Esophagus muscularis mucosa (tissue), 4 donors: ENCODE measurements around the gene SLC38A8. TPM values are rescaled to one million over a fixed set of nuclear protein-coding genes. Genes with fewer than 3 reads are reported as not detected.

Experiments
- DNase-seq: peaks from one replicate; pipeline ENCODE4 v3.0.0-alpha.2; 2017; ENCODE audit errors: extremely low spot score
- H3K27ac ChIP-seq, 4 donors: fragments of 200-600 bp; sonication (generic); replicated peaks in 1 of 4; 1 replicate in 3 of 4; 2 replicates in 1 of 4; pipeline ENCODE4 v1.5.1; 2016 to 2019; ENCODE audit warnings: mild to moderate bottlenecking in 1 of 4
- H3K27me3 ChIP-seq, 4 donors: fragments of 200-600 bp; sonication (generic); one replicate each; pipeline versions ENCODE4 v1.5.1 to v1.6.0; 2016 to 2019
- H3K36me3 ChIP-seq, 4 donors: fragments of 200-600 bp; sonication (generic); one replicate each; pipeline ENCODE4 v1.5.1; 2016 to 2019
- H3K4me1 ChIP-seq, 4 donors: fragments of 200-600 bp; sonication (generic); one replicate each; pipeline ENCODE4 v1.5.1; 2016 to 2019
- H3K4me3 ChIP-seq, 4 donors: fragments of 200-600 bp; sonication (generic); 1 replicate in 2 of 4; 2 replicates in 2 of 4; pipeline ENCODE4 v1.5.1; 2016 to 2019; ENCODE audit warnings: mild to moderate bottlenecking in 4 of 4, moderate library complexity in 1 of 4
- H3K9me3 ChIP-seq, 4 donors: fragments of 200-600 bp; sonication (generic); 1 replicate in 3 of 4; 2 replicates in 1 of 4; pipeline ENCODE4 v1.5.1; 2016 to 2019
- EP300 ChIP-seq: sonication (generic); formaldehyde crosslinking; IDR thresholded peaks from one replicate; pipeline ENCODE4 v1.6.1; 2017; ENCODE audit warnings: antibody characterized with exemption
- POLR2A ChIP-seq: fragments of 450-650 bp; IDR thresholded peaks from one replicate; pipeline ENCODE4 v1.6.1; 2017; ENCODE audit warnings: antibody characterized with exemption, moderate library complexity, mild to moderate bottlenecking, low read depth
- POLR2AphosphoS5 ChIP-seq, 2 donors: sonication (generic); formaldehyde crosslinking; IDR thresholded peaks; one replicate each; pipeline ENCODE4 v1.6.1; 2017; ENCODE audit warnings: antibody characterized with exemption in 2 of 2
- WGBS: methylation state at CpG from one replicate; pipeline ENCODE4 v1.1.5; 2018; 5-methylcytosine and 5-hydroxymethylcytosine counted together
- intact Hi-C: fragments of 100-400 bp; cut with DNase I; formaldehyde crosslinking; loops from one replicate; pipeline ENCODE4 v1.15.1; 2023
- total RNA-seq, 4 donors: library from RNA; depleted of rRNA; stranded (reverse); fragments of >200 nt; gene quantifications; one replicate each; pipeline versions ENCODE4 v1.1.0 to v1.2.1, GENCODE V29; 2016
- TF ChIP-seq, protein P1 (sequence below), 3 experiments: fragments of 200-600 bp in 2 of 3; fragments of 450-650 bp in 1 of 3; sonication (generic) in 2 of 3; IDR thresholded peaks; one replicate each; pipeline ENCODE4 v1.5.1; 2017 to 2019; ENCODE audit warnings: antibody characterized with exemption in 3 of 3, mild to moderate bottlenecking in 2 of 3, moderate library complexity in 1 of 3

Gene SLC38A8
- total RNA-seq, 4 donors from 2014 or later: not detected

DNA sequence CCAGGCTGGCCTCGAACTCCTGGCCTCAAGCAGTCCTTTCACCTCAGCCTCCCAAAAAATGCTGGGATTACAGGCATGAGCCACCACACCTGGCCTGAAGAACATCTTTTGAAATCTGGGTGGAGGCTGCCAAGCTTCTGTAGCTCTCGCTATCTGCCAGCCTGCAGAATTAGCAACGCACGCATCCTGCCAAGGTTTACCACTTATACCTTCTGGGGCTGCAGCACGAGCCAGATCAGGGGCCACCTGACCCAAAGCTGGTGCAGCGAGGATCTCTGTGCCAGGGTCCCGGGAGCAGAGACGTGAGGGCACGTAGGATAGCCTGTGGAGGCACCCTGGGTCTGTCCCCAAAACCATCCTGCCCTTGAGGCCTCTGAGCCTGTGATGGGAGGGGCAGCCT is 22.2 kb downstream of the SLC38A8 start:
- peaks cover 0 to 20% (median 11%) of the 10 kb centered on the region in 4 donors for H3K9me3 ChIP-seq
- H3K4me1 ChIP-seq: no peaks in the 10 kb centered on the region
- no peak overlapping the region for H3K27ac ChIP-seq
- intact Hi-C loops: no loop called here
- TF ChIP-seq EP300 (no peak), POLR2AphosphoS5 (IDR thresholded peaks at IDR 0.05) (no peak), POLR2A (no peak)
- TF ChIP-seq, protein P1, sequence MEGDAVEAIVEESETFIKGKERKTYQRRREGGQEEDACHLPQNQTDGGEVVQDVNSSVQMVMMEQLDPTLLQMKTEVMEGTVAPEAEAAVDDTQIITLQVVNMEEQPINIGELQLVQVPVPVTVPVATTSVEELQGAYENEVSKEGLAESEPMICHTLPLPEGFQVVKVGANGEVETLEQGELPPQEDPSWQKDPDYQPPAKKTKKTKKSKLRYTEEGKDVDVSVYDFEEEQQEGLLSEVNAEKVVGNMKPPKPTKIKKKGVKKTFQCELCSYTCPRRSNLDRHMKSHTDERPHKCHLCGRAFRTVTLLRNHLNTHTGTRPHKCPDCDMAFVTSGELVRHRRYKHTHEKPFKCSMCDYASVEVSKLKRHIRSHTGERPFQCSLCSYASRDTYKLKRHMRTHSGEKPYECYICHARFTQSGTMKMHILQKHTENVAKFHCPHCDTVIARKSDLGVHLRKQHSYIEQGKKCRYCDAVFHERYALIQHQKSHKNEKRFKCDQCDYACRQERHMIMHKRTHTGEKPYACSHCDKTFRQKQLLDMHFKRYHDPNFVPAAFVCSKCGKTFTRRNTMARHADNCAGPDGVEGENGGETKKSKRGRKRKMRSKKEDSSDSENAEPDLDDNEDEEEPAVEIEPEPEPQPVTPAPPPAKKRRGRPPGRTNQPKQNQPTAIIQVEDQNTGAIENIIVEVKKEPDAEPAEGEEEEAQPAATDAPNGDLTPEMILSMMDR (IDR thresholded peaks at IDR 0.05): no peak
- WGBS: 91% methylated on average over 9 of the region's 9 CpGs
- no peak for DNase-seq
- H3K27me3 ChIP-seq: peaks cover 0 to 4% (median 0%) of the 10 kb centered on the region in 4 donors
- H3K36me3 ChIP-seq: no peaks in the 10 kb centered on the region
- no peak overlapping the region for H3K4me3 ChIP-seq

DNA sequence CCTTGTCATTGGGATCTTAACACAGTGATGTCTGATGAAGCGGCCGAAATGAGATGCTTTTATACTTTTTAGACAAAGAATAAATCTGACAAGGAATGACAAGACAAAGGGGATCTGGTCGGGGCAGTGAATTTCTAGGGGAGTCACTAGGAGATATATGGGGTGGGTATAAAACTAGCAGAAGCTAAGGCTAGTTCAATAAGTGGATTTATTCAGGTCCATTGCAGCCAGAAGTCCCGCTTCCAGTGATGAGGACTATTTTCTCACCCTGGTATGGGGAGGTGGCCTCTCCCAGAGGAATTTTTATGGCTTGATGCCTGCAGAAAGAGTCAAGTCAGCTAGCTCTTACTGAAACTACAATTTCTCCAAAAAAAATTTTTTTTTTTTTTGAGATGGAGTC is 23.9 kb downstream of the SLC38A8 start:
- Histone ChIP-seq H3K9me3 (peaks cover 0 to 20% (median 11%) of the 10 kb centered on the region in 4 donors), H3K4me1 (peaks cover 0 to 7% (median 0%) of the 10 kb centered on the region in 4 donors), H3K36me3 (no peaks in the 10 kb centered on the region), H3K27ac (no peak overlapping the region), H3K4me3 (no peak overlapping the region), H3K27me3 (peaks cover 0 to 12% (median 0%) of the 10 kb centered on the region in 4 donors)
- TF ChIP-seq EP300 (no peak), POLR2A (no peak), POLR2AphosphoS5 (IDR thresholded peaks at IDR 0.05) (no peak)
- TF ChIP-seq, protein P1 (IDR thresholded peaks at IDR 0.05): no peak
- intact Hi-C loops: no loop called here
- 83% methylated on average over 4 of the region's 4 CpGs for WGBS
- DNase-seq: no peak

DNA sequence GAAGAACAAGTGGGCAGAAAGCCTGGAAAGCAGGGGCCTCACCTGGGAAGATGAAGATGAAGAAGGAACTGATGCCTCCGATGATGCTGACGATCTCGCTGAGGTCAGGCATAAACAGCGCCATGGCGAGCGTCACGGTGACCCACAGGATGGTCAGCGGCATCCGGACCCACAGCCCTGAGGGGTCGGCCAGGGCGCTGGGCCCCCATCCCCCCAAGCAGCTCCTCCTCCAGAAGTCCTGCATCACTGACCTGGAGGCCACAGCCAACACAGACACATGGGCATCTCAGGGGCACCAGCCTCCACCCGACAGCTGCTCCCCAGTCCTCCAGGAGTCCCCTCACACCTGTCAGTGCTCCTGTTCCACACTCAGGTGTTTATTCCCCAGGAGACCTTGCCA is 26.1 kb downstream of the SLC38A8 start:
- Histone ChIP-seq H3K27ac (no peak overlapping the region), H3K4me3 (no peak overlapping the region), H3K4me1 (peaks cover 0 to 7% (median 0%) of the 10 kb centered on the region in 4 donors), H3K9me3 (peaks cover 0 to 12% (median 5%) of the 10 kb centered on the region in 4 donors), H3K27me3 (peaks cover 0 to 12% (median 0%) of the 10 kb centered on the region in 4 donors), H3K36me3 (no peaks in the 10 kb centered on the region)
- DNase-seq: no peak
- no peak for TF ChIP-seq EP300
- TF ChIP-seq POLR2AphosphoS5 (IDR thresholded peaks at IDR 0.05): no peak
- TF ChIP-seq, protein P1 (IDR thresholded peaks at IDR 0.05): no peak
- no peak for TF ChIP-seq POLR2A
- intact Hi-C loops: no loop called here
- WGBS: 92% methylated on average over 10 of the region's 12 CpGs

DNA sequence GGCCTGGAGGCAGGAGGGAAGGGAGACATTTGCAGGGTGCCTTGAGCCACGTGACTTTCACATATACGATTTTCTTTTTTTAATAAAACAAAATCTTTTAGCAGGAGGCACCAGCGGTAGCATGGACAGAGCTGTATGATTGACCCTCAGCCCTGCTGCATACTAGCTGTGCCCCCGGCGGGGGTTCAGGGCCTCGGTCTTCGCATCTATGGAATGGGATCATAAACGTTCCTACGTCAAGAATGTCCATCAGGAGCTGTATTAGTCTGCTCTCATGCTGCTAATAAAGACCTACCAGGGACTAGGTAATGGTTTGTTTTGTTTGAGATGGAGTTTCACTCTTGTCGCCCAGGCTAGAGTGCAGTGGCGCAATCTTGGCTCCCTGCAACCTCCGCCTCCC is 27.2 kb downstream of the SLC38A8 start:
- Histone ChIP-seq H3K36me3 (no peaks in the 10 kb centered on the region), H3K4me3 (no peak overlapping the region), H3K9me3 (peaks cover 0 to 8% (median 2%) of the 10 kb centered on the region in 4 donors), H3K4me1 (peaks cover 0 to 7% (median 0%) of the 10 kb centered on the region in 4 donors), H3K27ac (no peak overlapping the region), H3K27me3 (peaks cover 0 to 12% (median 0%) of the 10 kb centered on the region in 4 donors)
- TF ChIP-seq, protein P1 (IDR thresholded peaks at IDR 0.05): no peak
- no peak for TF ChIP-seq POLR2AphosphoS5 (IDR thresholded peaks at IDR 0.05)
- WGBS: 77% methylated on average over 12 of the region's 12 CpGs
- DNase-seq: no peak
- intact Hi-C loops: no loop called here

DNA sequence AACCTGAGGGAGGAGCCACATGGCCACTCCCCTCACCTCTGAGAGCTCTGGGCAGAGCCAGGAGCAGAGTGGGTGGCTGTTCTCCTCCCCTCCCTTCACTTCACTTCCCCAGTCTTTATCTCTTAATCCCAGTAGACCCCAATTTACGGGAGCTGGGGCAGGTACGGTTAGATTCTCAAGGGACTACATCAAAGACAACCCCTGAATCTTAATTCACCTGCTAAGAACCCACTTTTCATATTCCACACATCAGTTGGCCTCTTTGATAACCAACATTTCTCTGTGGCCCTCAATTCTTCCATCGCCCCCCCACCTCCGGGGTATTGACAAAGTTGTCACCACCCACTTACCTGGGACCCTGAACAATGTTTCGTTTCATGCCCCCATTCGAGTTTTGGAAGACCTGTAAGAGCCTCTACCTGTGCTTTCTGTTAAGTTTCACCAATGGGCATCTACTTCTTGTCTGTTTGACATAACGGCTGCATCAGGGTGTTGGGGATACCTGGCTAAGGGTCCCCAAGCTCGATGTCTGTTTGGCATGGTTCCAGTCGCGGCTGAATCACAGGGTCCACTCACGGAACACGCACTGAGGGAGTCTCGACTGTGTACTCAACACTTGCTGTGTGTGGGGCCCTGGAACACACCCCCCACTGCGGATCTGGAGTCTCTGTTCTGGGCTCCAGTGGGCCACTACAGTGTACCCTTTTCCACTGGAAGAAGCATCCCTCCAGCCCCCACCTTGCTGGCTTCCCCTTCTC is 27.8 kb downstream of the SLC38A8 start:
- intact Hi-C loops: no loop called here
- no peak overlapping the region for H3K27ac ChIP-seq
- TF ChIP-seq POLR2AphosphoS5 (IDR thresholded peaks at IDR 0.05) (no peak), POLR2A (no peak), EP300 (no peak)
- TF ChIP-seq, protein P1 (IDR thresholded peaks at IDR 0.05): no peak

More for the DNA sequence above, 27.8 kb downstream of the SLC38A8 start:
- WGBS: 76% methylated on average over 14 of the region's 14 CpGs
- H3K9me3 ChIP-seq: peaks cover 0 to 8% (median 2%) of the 10 kb centered on the region in 4 donors
- H3K27me3 ChIP-seq: peaks cover 0 to 13% (median 0%) of the 10 kb centered on the region in 4 donors
- peaks cover 0 to 7% (median 0%) of the 10 kb centered on the region in 4 donors for H3K4me1 ChIP-seq
- no peak for DNase-seq
- no peaks in the 10 kb centered on the region for H3K36me3 ChIP-seq
- no peak overlapping the region for H3K4me3 ChIP-seq
